GM18867 (cell line): ENCODE data around the gene CCDC51.

Source experiments
- ATAC-seq: cut with Tn5 transposase; IDR thresholded peaks from one replicate; pipeline ENCODE4 v1.9.1; 2021; ENCODE audit warnings: mild to moderate bottlenecking, moderate library complexity; ENCODE audit not compliant: unreplicated experiment

The CCDC51 gene

DNA sequence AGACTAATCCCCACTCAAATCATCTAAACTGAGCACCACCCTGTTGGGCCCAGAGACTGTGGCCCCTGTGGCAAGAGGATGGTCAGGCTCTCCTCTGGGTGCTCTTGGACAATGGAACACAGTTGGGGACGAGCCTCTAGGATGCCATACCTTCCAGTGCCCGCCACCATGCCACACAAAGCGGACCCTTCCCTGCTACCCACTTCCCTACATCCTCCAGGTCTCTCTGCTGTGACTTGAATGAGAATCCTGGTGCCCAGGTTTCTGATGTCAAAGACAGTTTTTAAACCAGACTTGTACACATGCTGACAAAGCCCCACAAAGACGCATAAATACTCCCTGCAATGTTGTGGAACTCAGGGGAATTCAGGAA is 4.7 kb downstream of the CCDC51 start:
- no peak for ATAC-seq

DNA sequence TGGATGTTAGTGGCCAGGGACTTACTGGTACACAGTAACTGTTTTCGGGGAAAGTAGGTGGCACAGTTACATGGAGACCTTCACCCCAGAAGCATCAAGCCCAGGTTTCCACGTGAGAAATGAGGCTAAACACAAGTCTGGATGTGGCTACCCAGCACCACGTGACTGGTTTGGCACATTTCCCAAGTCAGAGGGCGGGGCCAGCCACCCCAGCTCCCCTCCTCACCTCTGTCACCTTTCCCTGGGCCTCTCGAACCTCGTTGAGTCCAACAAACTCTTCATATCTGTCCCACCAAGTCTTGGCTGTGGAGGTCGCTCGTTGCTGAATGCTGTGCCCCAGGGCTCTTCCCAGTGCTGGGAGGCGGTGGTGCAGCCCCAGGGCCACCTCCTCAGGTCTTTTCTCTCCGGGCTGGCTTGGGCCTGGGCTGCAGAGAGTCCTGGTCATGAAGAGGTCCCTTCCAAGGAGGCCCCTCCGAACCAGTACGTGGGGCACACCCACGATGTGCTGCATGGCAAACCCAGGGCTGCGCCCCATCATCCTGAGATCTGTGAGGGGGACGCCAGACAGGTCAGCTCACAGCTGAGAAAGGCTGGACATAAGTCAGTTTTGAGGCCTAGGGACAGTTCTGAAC is 5.2 kb downstream of the CCDC51 start:
- ATAC-seq = no peak

DNA sequence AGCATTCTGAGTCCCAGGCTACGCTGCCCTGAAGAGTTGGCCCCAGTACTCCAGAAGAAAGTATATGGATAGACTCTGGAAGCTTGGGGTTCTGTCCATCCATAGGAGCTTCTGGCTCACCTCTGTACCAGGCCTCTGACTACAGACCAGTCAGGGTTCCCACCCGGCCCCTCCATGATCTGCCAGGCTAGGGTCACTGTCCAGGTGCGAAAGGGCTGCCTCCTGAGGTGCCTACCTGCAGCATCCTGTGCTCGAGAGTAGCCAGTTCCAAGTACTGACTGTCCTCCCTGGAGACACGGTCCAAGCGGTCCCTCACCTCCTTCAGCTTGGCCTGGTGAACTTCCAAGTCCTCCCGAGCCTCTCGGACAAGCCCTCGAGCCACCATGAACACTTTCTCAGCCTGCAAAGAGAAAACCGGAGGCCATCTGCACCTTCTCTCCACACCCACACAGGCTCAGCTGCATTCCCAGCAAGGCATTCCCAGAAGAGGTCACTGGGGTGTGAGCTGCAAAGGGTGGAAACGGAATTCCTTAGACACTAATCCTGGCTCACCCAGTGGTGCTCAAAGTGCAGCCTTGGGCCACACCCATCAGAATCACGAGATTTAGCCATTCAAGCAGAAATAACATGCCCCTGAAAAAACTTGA is 6.3 kb downstream of the CCDC51 start:
- ATAC-seq = no peak

DNA sequence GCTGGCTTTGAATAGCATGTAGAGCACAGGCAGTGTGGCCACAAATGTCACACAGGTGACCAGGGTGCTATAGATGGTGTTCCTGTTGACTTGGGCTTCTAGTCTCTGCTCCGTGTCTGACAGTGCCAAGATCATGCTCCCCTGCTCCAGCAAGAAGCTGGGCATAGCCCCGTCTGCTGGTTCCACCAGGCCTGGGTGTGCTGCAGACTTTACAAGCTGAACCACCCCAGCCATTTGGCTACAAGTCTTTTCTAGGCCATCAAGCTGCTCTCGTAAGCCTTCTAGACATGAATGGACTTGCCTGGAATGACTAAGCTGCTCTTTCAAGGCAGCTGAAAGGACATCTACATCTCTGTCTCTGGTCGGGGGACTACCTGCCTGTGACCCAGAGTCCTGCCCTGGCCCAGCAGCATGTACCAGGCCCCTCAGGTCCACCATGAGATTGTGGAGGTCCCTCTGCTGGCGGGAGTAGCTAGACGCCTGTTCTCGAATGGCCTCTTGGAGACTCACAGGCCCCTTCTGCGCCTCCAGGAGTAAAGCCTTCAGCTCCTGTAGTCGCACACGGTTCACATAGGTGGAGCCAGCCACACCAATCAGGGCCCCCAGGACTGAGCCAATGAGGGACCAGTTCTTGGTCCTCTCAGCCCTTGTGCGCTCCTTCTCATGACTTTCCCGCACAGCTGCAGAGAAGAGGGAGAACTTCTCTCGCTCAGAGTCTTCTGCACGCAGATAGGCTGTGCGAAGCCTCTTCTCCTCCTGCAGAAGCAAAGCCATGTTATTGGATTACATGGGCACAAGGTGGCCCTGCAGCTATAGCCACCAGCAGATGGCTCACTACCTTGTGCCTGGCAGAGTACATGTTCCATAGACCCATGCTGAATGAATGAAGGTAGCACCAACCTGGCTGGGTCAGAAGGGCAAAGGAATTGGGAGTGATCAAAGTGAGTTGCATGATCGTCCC is 7.2 kb downstream of the CCDC51 start:
- no peak for ATAC-seq

DNA sequence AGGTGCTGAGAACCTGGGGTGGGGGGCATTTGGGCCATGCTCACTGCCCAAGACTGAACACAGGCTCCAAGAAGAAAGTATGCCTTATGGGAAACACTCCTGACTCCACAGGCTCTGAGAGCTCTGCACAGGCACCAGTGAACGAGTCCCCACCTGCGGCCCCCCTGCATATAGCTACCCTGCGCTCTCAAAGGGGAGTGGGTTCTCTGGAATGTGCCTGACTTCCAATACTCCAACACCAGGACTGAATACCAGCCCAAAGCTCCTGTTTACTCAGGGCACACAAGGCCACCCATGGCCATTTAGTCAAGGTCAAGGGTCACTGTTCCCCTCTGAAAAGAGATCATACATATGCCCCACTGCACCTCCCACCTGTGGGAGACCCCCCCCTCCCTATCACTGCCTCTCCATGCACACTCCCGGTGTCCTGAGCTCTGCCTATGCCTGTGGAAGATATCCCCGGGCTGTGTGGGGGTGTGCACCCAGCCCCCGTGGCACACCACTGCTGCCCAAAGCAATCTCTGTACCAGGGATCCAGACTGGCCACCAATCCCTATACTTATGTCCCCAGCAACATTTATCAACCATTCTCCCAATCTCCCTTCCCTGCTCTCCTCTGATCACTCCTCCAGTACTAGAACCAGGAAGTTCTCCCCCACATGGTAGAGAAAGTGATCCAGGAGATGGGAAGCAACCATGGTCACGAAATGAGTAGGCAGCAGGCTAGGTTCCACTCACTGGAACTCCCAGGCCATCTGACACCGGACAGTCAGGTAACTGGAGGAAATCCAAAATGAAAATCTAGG is 8.5 kb downstream of the CCDC51 start:
- no peak for ATAC-seq

DNA sequence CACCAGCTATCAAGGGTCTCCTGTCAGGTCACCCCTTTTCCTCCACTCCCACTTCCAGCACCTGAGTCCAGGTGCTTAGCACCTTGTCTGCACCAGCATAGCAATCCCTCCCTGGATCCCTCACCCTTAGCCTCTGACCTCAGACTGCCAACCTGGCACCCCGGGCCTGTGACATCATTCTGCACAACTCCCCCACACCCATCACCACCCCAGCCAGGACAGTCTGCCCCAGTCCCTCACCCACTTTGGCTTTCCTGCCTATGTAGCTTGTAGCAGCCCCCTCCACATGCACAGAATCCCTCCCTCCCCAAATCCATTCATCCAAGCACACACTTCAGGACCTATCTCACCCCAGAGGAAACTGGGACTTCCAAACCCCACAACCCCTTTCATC is 9.2 kb downstream of the CCDC51 start:
- ATAC-seq = no peak

DNA sequence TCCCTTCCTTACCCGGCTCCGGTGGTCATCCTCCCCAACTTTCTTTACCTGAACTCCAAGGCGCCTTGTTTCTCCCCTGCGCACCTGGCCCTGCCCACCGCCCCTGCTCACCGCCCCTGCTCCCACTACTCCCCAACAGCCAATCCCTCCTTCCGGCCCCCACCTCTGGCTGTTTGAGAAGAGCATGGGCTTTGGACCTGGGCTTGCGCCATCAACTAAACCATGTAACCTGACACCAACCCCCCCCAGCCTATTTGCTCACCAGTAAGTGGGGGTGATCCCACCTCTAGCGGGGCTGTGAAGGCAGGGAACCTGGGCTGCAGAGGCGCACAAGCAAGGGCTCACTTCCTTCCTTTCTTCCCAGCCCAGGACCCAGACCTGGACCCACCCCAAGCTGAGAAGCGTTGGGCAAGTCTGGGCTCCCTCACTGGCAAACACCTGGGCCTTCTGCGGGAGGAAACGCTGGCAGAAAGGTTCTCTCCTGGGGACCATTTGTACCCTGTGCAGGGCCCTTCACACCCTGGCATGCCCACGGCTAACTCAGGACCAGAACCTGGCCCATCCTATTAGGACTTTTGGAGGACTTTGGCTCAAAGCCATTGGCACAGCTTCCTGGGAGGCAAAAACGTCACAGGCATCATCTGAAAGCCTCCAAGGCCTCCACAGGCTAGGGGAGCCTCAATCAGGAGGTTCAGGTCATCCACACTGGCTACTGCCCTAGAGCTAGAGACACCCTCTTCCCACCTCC is 9.8 kb downstream of the CCDC51 start, which contains the start of gene PLXNB1:
PLXNB1 (minus strand) TSS at position 127 of the 748 bp plus-strand sequence. CDS start 5,475 bp downstream, outside the sequence.
- no peak for ATAC-seq

DNA sequence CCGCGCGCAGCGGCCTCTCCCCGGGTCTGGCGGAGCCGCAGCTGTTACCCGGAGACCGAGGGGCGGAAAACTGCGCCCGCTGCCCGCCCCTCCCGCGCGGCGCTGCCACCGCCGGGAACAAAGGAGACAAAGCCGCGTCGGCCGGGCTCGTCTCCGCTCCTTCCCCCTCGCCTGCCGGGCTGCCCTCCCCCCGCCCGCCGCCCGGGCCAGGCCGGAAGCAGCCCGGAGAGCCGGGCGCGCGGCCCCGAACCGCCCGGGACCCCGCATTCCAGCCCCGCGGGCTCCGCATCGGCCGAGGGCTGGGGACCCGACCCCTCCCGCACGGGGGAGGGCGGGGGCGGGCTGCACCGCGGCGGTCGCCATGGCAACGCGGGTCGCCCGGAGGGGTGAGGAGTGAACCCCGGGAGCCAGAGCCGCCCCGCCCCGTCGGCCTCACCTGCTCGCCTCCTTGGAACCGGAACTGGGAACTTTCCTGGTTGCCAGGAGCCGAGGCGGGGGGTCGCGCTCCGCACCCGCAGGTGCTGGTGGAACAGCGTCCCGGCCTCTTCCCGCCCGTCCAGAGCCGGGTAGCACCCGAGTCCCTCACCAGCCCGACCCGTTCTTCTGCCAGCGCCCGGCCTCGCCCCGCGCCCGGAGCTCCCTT is 10.5 kb downstream of the CCDC51 start:
- no peak for ATAC-seq

DNA sequence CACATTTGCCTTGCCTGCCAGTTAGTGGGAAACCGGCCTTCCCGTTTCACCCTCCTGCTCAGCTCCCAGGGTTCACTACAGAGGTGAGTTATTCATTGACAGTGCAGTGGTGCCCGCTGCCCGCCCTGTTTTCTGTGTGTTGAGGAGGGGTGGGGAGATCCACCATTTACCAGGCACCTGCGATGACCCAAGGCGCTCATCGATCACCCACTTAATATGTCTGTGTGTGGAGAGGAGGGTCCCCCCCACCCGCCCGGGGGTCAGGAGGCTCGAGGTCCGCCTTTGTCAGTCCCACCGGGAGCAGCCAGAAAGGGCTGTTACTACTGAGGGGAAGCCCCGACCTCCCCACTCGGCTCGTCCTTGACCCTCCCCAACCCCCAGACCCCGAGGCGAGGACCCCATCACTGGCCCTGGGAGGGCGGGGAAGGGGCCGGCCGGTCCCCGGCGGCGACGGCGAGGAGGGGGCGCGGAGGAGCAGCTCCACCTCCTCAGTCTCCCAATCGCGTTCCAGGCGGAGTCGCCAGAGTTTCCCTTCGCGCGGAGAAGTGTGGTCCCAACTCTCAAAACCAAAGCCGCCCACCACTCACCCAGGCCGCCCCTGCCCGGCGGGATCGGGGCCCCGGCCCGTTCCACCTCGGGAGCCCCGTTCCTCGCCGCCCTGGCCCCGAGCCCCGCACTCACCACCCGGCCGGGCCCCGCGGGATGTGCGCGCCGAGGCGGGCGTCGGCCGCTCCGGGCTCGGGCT is 11.2 kb downstream of the CCDC51 start:
- ATAC-seq = no peak

DNA sequence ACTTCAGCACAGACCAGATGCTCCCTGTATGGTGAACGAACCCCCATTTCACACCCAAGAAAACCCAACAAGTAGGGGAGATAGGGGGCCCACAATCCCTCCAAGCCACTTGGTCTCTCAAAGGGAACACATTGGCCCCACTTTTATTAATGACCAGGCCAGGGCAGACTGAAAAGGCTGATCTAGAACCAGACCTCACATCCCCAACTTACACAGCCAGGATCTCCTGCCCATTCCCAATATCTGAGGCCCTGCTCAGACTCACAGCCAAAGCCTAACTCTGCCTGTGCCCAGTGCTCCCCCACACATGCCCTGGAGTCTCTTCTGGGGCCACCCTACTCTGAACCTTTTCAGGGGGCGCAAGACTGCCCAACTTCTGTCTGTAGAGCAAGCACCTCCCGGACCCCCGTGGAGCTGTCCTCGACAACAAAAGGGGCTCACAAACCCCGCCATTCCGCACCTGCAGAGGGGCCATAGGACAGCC is 11.8 kb downstream of the CCDC51 start:
- no peak for ATAC-seq

DNA sequence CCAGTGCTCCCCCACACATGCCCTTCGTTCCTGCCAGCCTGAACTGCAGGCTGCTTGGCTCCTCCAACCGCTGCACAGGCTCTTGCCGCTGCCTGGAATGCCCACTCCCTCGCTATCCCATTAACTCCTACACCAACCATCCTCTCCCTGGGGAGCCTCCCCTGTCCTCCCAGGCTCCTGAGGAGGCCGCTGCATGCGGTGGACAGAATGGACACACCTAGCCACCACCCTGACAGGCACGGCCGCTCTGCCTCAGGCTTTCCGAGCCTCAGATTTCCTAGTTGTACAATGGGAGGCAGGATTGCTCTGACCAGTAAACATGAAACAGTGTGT is 12.3 kb downstream of the CCDC51 start:
- no peak for ATAC-seq

DNA sequence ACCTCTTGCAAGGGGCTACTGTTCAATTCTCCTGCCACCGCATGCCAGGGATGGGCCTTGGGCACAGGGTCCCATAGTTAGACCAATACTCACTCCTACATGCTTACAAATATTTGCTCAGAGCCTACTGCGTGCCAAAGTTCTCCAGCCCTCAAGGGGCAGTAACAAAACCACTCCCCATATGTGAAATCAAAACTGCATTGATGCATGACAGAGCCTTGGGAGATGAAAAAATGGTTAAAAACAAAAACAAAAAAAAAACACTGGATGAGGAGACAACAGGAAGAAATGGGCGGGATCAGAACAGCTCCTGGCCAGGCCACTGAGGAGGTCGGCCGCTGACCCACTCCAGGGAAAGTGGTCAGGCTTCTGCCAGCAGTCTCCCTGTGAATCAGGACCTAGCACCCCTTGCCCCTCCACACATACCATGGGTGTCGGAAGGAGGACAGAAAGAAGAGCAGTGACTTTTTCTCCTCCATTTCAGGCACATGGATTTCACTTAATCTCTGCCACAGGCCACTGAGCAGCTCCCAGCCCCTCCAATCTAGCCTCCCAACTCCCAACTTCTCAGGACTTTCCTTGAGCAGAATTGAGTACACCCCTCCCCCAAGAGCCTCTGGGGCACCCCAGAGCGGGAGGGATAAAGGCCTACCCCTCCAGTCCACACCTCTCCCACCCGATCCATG is 12.8 kb downstream of the CCDC51 start:
- no peak for ATAC-seq

DNA sequence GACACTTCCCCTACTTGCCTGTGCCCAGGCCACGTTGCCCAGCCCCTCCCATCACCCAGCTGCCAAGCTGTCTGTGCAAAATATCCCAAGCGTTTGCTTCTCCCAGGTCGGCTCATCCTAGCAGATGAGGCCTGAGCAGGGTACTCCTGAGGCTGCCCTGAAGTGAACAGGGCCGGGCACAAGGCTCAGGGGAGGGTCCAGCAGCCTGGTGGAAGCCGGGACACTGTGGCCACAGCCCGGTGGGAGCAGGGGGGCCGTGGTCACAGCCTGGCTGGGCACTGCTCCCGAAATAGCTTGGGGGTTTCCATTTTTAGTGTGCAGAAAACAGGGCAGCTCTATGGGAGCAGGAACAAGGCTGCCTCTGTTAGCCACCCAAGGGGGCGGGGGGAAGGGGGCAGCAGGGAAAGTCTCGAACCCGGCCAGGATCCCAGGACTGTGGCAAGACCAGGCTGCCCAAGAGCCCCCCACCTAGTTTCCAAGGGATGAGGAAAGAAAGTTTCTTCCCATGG is 13.5 kb downstream of the CCDC51 start:
- ATAC-seq = no peak

DNA sequence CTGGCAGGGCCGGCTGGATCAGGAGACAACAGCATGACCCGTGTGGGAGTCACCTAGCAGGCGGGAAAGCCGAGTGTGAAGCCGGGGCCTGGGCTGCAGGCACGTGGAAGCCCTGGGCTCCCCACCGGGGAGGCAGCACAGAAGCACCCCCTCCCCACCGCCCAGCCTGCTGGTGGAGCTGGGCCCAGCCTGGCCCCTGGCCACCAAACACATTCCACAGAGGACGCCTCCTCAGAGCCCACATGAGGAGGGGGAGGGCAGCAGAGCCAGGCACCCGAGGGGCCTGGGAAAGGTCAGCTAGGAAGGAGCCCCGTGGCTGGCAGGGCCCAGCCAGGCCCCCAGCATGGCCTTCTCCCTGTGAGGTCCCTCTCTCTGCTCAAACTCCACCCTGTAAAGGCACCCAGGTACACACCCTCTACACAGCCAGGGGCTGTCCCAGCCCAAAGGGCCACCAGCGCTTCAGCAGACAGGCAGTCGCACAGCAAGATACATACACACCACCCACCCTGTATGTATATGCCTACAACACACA is 14.6 kb downstream of the CCDC51 start:
- no peak for ATAC-seq

DNA sequence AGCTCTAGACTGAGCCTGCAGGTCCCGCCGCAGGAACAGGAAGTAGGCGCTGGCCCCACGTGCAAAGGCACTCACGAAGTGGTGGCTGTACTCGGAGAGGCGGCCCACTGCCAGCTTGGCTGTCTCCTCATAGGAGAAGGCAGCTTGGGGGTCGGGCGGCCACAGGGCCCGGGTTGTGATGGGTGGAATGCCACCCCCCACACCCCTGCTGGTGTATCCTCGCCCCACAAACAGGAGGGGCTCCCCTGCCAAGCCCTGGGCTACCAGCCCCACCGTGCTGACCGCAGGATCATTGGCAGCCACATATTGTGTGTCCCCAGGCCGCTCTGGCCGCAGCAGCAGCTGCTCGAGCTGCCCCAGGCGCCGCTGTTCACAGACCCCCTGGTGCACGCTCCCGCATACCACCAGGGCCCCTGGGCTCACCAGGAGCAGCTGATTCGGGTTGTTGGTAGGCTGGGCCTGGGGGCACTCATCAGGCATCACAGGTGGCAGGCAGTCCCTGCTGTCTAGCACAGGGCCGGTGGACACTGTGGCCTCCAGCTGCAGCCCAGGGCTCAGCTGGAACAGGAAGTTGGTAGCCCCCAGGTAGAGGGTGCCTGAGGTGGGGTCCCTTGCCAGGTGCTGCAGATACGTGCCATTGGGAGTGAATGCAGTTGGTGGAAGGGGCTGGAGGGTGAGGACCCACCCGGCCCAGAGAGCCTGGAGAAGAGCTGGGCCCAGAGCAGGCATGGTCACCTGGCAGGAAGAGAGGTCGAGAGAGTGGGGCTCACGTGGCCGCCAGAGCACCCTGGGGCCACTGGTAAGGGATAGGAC is 15.8 kb downstream of the CCDC51 start:
- ATAC-seq = no peak

DNA sequence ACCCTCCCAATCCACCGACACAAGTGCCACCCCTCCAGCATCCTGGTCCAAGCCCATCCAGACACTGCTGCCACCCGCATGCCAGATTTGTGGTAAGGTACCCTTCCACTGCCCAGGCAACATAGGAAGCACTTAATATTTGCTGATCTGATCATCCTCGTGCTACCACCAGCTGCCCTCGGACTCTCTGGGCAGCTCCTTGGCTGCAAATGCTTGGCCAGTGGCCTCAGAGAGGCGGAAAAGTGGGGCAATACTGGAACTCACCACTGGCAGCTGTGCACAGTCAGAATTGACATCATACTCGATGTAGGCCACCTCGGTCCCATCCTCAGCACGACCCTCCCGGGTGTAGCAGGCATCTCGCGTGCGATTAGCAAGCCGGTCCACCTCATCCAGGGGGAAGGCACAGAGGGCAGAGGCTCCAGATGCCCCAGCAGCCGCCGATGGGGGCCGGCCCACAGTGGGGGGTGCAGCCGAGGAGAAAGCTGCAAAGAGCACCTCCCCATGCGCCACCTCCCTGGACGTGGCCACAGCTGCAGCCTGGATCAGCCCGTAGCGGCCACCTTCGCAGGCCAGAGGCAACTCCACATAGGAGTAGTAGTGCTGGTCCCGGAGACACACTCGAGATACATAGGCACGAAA is 16.6 kb downstream of the CCDC51 start:
- ATAC-seq = no peak

DNA sequence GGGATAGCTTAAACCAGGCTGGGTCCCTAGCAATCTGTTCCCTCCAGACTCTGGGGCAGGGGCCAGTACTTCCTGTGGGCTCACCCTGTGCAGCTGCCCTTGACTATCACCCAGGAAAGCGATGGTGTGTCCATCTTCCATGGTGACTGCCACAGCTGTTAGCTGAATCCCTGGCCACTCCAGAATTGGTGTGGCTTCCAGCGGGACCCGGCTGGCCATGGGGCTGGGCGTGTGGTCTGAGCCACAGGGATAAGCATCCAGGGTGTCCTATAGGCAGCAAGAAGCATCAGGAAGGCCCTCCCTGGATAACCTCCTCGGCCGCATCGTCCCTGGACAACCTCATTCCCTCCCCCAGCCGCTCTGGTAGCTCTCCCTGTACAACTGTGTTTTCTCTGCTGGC is 17.2 kb downstream of the CCDC51 start:
- ATAC-seq = no peak
